ENCODE results near the gene TRMT10A.

DNA sequence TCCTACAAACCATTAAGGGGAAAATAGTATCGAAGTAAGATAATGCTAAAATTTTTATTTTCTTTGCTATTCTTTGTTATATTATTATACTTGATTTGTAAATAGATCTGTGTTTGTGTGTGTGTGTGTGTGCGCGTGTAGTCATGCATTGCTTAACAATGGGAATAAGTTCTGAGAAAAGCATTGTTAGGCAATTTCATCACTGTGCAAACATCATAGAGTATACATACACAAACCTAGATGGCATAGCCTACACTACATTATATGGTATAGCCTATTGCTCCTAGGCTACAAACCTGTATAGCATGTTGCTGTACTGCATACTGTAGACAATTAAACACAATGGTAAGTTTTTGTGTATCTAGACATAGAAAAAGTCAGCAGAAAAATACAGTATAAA, 27.9 kb upstream of the TRMT10A start:
- TF ChIP-seq POLR2A (IDR thresholded peaks at IDR 0.05), result no peak
- TF ChIP-seq, protein P1, sequence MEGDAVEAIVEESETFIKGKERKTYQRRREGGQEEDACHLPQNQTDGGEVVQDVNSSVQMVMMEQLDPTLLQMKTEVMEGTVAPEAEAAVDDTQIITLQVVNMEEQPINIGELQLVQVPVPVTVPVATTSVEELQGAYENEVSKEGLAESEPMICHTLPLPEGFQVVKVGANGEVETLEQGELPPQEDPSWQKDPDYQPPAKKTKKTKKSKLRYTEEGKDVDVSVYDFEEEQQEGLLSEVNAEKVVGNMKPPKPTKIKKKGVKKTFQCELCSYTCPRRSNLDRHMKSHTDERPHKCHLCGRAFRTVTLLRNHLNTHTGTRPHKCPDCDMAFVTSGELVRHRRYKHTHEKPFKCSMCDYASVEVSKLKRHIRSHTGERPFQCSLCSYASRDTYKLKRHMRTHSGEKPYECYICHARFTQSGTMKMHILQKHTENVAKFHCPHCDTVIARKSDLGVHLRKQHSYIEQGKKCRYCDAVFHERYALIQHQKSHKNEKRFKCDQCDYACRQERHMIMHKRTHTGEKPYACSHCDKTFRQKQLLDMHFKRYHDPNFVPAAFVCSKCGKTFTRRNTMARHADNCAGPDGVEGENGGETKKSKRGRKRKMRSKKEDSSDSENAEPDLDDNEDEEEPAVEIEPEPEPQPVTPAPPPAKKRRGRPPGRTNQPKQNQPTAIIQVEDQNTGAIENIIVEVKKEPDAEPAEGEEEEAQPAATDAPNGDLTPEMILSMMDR (IDR thresholded peaks at IDR 0.05 in 4 of 5, conservative IDR thresholded peaks at IDR 0.05 in 1 of 5), result no peak
